Astrocyte (in vitro differentiated cells and primary cell): ENCODE measurements around the gene SYPL2. TPM values are rescaled to one million over a fixed set of nuclear protein-coding genes. Genes with fewer than 3 reads are reported as not detected.

ENCODE experiments used
- DNase-seq: peaks from one replicate; pipeline ENCODE4 v3.0.0-alpha.2; 2010; ENCODE audit warnings: low read depth
- FAIRE-seq: peaks from 2 replicates; lab custom pipeline; 2011; peaks lifted over from hg19 to GRCh38; lab: Jason Lieb, UNC
- H2AFZ ChIP-seq: 2 replicates; pipeline ENCODE4 v1.6.0; 2012; ENCODE audit warnings: low read depth, low read length, inconsistent platforms
- H3K27ac ChIP-seq: 2 replicates; pipeline ENCODE4 v1.5.1; 2011; ENCODE audit warnings: low read depth, low read length, inconsistent platforms
- H3K27me3 ChIP-seq: 2 replicates; pipeline ENCODE4 v1.6.0; 2011; ENCODE audit warnings: low read length, inconsistent platforms; ENCODE audit not compliant: insufficient read depth
- H3K36me3 ChIP-seq: 2 replicates; pipeline ENCODE4 v1.5.1; 2011; ENCODE audit warnings: low read length, inconsistent platforms; ENCODE audit not compliant: insufficient read depth
- H3K4me1 ChIP-seq: 2 replicates; pipeline ENCODE4 v1.5.1; 2011; ENCODE audit warnings: low read length, inconsistent platforms; ENCODE audit not compliant: insufficient read depth
- H3K4me2 ChIP-seq: 2 replicates; pipeline ENCODE4 v1.6.0; 2012; ENCODE audit warnings: low read length, inconsistent platforms
- H3K4me3 ChIP-seq: 2 replicates; pipeline ENCODE4 v1.5.1; 2011; ENCODE audit warnings: low read depth, mild to moderate bottlenecking, low read length, inconsistent platforms; ENCODE audit not compliant: insufficient read depth
- H3K79me2 ChIP-seq: 2 replicates; pipeline ENCODE4 v1.6.0; 2012; ENCODE audit warnings: mild to moderate bottlenecking, low read length, inconsistent platforms; ENCODE audit not compliant: insufficient read depth
- H3K9ac ChIP-seq: 2 replicates; pipeline ENCODE4 v1.6.0; 2012; ENCODE audit warnings: mild to moderate bottlenecking, low read length, inconsistent platforms
- H3K9me3 ChIP-seq: 2 replicates; pipeline ENCODE4 v1.5.1; 2012; ENCODE audit warnings: low read depth, mild to moderate bottlenecking, low read length, inconsistent platforms; ENCODE audit not compliant: insufficient read depth
- H4K20me1 ChIP-seq: 2 replicates; pipeline ENCODE4 v1.6.0; 2012; ENCODE audit warnings: low read length, inconsistent platforms; ENCODE audit not compliant: insufficient read depth
- H3K27ac Mint-ChIP-seq: one replicate; pipeline ENCODE4 v1.8.0; 2021; ENCODE audit warnings: mild to moderate bottlenecking, mixed read lengths; ENCODE audit not compliant: unreplicated experiment
- H3K27me3 Mint-ChIP-seq: one replicate; pipeline ENCODE4 v1.8.0; 2021; ENCODE audit warnings: low read depth, mixed read lengths; ENCODE audit not compliant: unreplicated experiment
- H3K36me3 Mint-ChIP-seq: one replicate; pipeline ENCODE4 v1.8.0; 2021; ENCODE audit warnings: low read depth, mixed read lengths; ENCODE audit not compliant: unreplicated experiment
- H3K4me1 Mint-ChIP-seq: one replicate; pipeline ENCODE4 v1.8.0; 2021; ENCODE audit warnings: low read depth, mixed read lengths; ENCODE audit not compliant: unreplicated experiment
- H3K4me3 Mint-ChIP-seq: one replicate; pipeline ENCODE4 v1.8.0; 2021; ENCODE audit warnings: mild to moderate bottlenecking, moderate library complexity, mixed read lengths; ENCODE audit not compliant: unreplicated experiment
- H3K9me3 Mint-ChIP-seq: one replicate; pipeline ENCODE4 v1.8.0; 2021; ENCODE audit warnings: mild to moderate bottlenecking, mixed read lengths; ENCODE audit not compliant: unreplicated experiment
- EZH2 ChIP-seq: IDR thresholded peaks from 2 replicates; pipeline ENCODE4 v1.6.1; 2012; ENCODE audit warnings: mild to moderate bottlenecking, low read length, inconsistent platforms; ENCODE audit not compliant: insufficient read depth
- total RNA-seq: library from RNA; stranded (reverse); gene quantifications from 2 replicates; pipeline ENCODE4 v1.2.1, GENCODE V29; 2021
- TF ChIP-seq, protein P1 (sequence below): IDR thresholded peaks from 2 replicates; pipeline ENCODE4 v1.5.1; 2011; ENCODE audit warnings: low read depth, mild to moderate bottlenecking, inconsistent platforms, low read length, moderate library complexity; ENCODE audit not compliant: insufficient read depth

Gene SYPL2
- total RNA-seq, 1 donor from 2014 or later = 0.70 TPM

DNA sequence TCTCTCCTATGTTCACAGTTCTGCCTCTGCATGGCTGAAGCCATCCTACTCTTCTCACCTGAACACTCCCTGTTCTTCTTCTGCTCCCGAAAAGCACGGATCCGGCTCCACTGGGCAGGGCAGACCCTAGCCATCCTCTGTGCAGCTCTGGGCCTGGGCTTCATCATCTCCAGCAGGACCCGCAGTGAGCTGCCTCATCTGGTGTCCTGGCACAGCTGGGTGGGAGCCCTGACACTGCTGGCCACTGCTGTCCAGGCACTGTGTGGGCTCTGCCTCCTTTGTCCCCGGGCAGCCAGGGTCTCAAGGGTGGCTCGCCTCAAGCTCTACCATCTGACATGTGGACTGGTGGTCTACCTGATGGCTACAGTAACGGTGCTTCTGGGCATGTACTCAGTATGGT lies 29.4 kb downstream of the SYPL2 start:
- Histone ChIP-seq H3K27me3 (no peaks in the 10 kb centered on the region), H3K4me3 (no peak overlapping the region), H3K36me3 (no peaks in the 10 kb centered on the region), H2AFZ (no peak overlapping the region), H3K4me1 (peaks cover 14% of the 10 kb centered on the region), H3K9me3 (no peaks in the 10 kb centered on the region), H3K9ac (no peak overlapping the region), H3K4me2 (no peak overlapping the region), H4K20me1 (peaks cover 30% of the 10 kb centered on the region), H3K79me2 (peaks cover 12% of the 10 kb centered on the region), H3K27ac (no peak overlapping the region)
- H3K36me3 Mint-ChIP-seq = peaks cover 9% of the 10 kb centered on the region
- no peaks in the 10 kb centered on the region for H3K27me3 Mint-ChIP-seq
- peak overlapping the region; percentile 67 for H3K4me3 Mint-ChIP-seq
- H3K27ac Mint-ChIP-seq = peak overlapping the region; percentile 58
- no peaks in the 10 kb centered on the region for H3K9me3 Mint-ChIP-seq
- TF ChIP-seq, protein P1, sequence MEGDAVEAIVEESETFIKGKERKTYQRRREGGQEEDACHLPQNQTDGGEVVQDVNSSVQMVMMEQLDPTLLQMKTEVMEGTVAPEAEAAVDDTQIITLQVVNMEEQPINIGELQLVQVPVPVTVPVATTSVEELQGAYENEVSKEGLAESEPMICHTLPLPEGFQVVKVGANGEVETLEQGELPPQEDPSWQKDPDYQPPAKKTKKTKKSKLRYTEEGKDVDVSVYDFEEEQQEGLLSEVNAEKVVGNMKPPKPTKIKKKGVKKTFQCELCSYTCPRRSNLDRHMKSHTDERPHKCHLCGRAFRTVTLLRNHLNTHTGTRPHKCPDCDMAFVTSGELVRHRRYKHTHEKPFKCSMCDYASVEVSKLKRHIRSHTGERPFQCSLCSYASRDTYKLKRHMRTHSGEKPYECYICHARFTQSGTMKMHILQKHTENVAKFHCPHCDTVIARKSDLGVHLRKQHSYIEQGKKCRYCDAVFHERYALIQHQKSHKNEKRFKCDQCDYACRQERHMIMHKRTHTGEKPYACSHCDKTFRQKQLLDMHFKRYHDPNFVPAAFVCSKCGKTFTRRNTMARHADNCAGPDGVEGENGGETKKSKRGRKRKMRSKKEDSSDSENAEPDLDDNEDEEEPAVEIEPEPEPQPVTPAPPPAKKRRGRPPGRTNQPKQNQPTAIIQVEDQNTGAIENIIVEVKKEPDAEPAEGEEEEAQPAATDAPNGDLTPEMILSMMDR = no peak
- TF ChIP-seq EZH2 = no peak
- FAIRE-seq (no peak), DNase-seq (no peak)
- H3K4me1 Mint-ChIP-seq = peaks cover 40% of the 10 kb centered on the region

DNA sequence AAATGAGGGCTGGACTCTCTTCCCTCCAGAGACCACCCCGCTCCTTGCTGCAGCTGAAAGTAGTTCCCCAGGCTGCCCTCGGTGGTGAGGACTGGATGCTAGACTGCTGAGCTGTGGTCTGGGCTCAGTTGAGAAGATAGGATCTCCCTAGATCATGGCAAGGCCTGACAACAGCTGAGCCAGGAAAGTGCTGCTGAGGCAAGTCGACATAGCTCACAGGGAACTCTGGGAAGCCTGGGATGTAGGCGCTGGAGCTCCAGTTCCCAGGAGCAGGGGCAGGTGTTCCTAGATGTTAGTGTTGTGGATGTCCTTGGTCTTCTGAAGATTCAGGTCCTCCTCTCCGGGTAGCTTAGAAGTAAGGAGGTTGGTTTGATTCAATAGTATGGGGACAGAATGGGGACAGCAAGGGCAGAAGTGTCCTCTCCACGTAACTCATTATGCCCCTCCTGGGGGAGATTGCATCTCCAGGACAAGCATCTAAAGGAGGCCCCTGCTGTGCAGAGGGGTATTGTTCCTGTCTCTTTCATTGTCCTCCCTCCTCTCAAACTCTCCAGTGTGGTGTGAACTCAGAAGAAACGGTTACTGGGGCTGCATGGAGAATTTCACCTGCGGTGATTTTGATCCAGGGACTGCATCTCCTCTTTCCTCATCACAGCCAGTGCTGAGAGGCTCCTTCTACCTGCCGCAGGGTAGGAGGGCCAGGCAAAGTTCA lies 31.3 kb downstream of the SYPL2 start:
- FAIRE-seq = no peak

More for the DNA sequence above, 31.3 kb downstream of the SYPL2 start:
- H3K9me3 ChIP-seq = no peaks in the 10 kb centered on the region
- no peaks in the 10 kb centered on the region for H3K36me3 ChIP-seq
- H3K4me1 Mint-ChIP-seq = peaks cover 58% of the 10 kb centered on the region
- TF ChIP-seq, protein P1 = no peak
- TF ChIP-seq EZH2 = no peak
- no peak overlapping the region for H2AFZ ChIP-seq
- H3K27ac Mint-ChIP-seq = no peak overlapping the region
- no peak overlapping the region for H3K9ac ChIP-seq
- no peak overlapping the region for H3K4me2 ChIP-seq
- H3K79me2 ChIP-seq = peaks cover 12% of the 10 kb centered on the region
- H3K9me3 Mint-ChIP-seq = no peaks in the 10 kb centered on the region
- H4K20me1 ChIP-seq = peaks cover 35% of the 10 kb centered on the region
- H3K36me3 Mint-ChIP-seq = peaks cover 9% of the 10 kb centered on the region
- H3K27me3 ChIP-seq = no peaks in the 10 kb centered on the region
- no peak for DNase-seq
- no peak overlapping the region for H3K4me3 ChIP-seq
- peaks cover 14% of the 10 kb centered on the region for H3K4me1 ChIP-seq
- H3K27me3 Mint-ChIP-seq = no peaks in the 10 kb centered on the region
- no peak overlapping the region for H3K4me3 Mint-ChIP-seq
- no peak overlapping the region for H3K27ac ChIP-seq
